H9 (cell line): Measurements from ENCODE around the gene TIMM10. TPM values are rescaled to one million over a fixed set of nuclear protein-coding genes. Genes with fewer than 3 reads are reported as not detected.
A peak's percentile ranks its signal among the peaks of the same experiment; 100 is the strongest.

Experiments
- DNase-seq: peaks from one replicate; pipeline ENCODE4 v3.0.0-alpha.2; 2017
- H2AFZ ChIP-seq: one replicate; pipeline ENCODE4 v1.6.1; 2013; ENCODE audit warnings: mild to moderate bottlenecking, low read length, control low read depth, moderate library complexity
- H2AK5ac ChIP-seq: 2 replicates; pipeline ENCODE4 v1.6.1; 2013; ENCODE audit warnings: low read length, control low read depth, mixed read lengths; ENCODE audit not compliant: insufficient read length
- H2BK120ac ChIP-seq: one replicate; pipeline ENCODE4 v1.6.1; 2013; ENCODE audit warnings: low read depth, mild to moderate bottlenecking, low read length, control low read depth, inconsistent platforms; ENCODE audit not compliant: poor library complexity, severe bottlenecking
- H2BK12ac ChIP-seq: 2 replicates; pipeline ENCODE4 v1.6.1; 2013; ENCODE audit warnings: low read length, control low read depth, mixed read lengths, low read depth; ENCODE audit not compliant: insufficient read length
- H2BK15ac ChIP-seq: 2 replicates; pipeline ENCODE4 v1.6.1; 2013; ENCODE audit warnings: low read depth, low read length, control low read depth
- H2BK20ac ChIP-seq: one replicate; pipeline ENCODE4 v1.6.1; 2013; ENCODE audit warnings: low read depth, mild to moderate bottlenecking, low read length, control low read depth, inconsistent platforms; ENCODE audit not compliant: poor library complexity, severe bottlenecking
- H2BK5ac ChIP-seq: 2 replicates; pipeline ENCODE4 v1.6.1; 2013; ENCODE audit warnings: low read length, control low read depth, mixed read lengths; ENCODE audit not compliant: insufficient read length
- H3K14ac ChIP-seq: 2 replicates; pipeline ENCODE4 v1.6.1; 2013; ENCODE audit warnings: low read length, control low read depth; ENCODE audit not compliant: insufficient read depth
- H3K18ac ChIP-seq: 2 replicates; pipeline ENCODE4 v1.6.1; 2013; ENCODE audit warnings: low read depth, mild to moderate bottlenecking, mixed read lengths, low read length, control low read depth; ENCODE audit not compliant: insufficient read length
- H3K23ac ChIP-seq: 2 replicates; pipeline ENCODE4 v1.6.1; 2013; ENCODE audit warnings: low read length, control low read depth, mixed read lengths, low read depth; ENCODE audit not compliant: insufficient read length
- H3K23me2 ChIP-seq: 2 replicates; pipeline ENCODE4 v1.6.1; 2013; ENCODE audit warnings: low read depth, mild to moderate bottlenecking, mixed read lengths, low read length, control low read depth; ENCODE audit not compliant: insufficient read length, poor library complexity, severe bottlenecking
- H3K27ac ChIP-seq: 2 replicates; pipeline ENCODE4 v1.5.1; 2013; ENCODE audit warnings: low read length, control low read depth, mixed read lengths, low read depth; ENCODE audit not compliant: insufficient read length
- H3K27me3 ChIP-seq: 2 replicates; pipeline ENCODE4 v1.6.1; 2013; ENCODE audit warnings: low read length, control low read depth, inconsistent platforms; ENCODE audit not compliant: insufficient read depth
- H3K4ac ChIP-seq: 2 replicates; pipeline ENCODE4 v1.6.1; 2013; ENCODE audit warnings: low read depth, mild to moderate bottlenecking, control low read depth, inconsistent platforms, low read length, moderate library complexity
- H3K4me1 ChIP-seq: 2 replicates; pipeline ENCODE4 v1.6.1; 2013; ENCODE audit warnings: low read length, control low read depth, inconsistent platforms; ENCODE audit not compliant: insufficient read depth
- H3K4me2 ChIP-seq: 2 replicates; pipeline ENCODE4 v1.6.1; 2013; ENCODE audit warnings: low read length, control low read depth, mixed read lengths; ENCODE audit not compliant: insufficient read length, insufficient read depth
- H3K56ac ChIP-seq: 2 replicates; pipeline ENCODE4 v1.6.1; 2013; ENCODE audit warnings: low read depth, mild to moderate bottlenecking, mixed read lengths, low read length, control low read depth; ENCODE audit not compliant: insufficient read length
- H3K79me1 ChIP-seq: 2 replicates; pipeline ENCODE4 v1.6.1; 2013; ENCODE audit warnings: low read depth, mild to moderate bottlenecking, moderate library complexity, low read length, control low read depth, inconsistent platforms; ENCODE audit not compliant: insufficient read depth, poor library complexity, severe bottlenecking
- H3K79me2 ChIP-seq: 2 replicates; pipeline ENCODE4 v1.6.1; 2013; ENCODE audit warnings: low read length, control low read depth, inconsistent platforms; ENCODE audit not compliant: insufficient read depth
- H3K9ac ChIP-seq: 2 replicates; pipeline ENCODE4 v1.6.1; 2013; ENCODE audit warnings: low read length, control low read depth, mixed read lengths; ENCODE audit not compliant: insufficient read length; ENCODE audit errors: extremely low read depth
- H3K9me3 ChIP-seq: one replicate; pipeline ENCODE4 v1.6.1; 2013; ENCODE audit warnings: low read depth, low read length, inconsistent platforms; ENCODE audit not compliant: control insufficient read depth
- H3T11ph ChIP-seq: one replicate; pipeline ENCODE4 v1.6.1; 2013; ENCODE audit warnings: mild to moderate bottlenecking, low read length, control low read depth, inconsistent platforms
- H4K20me1 ChIP-seq: one replicate; pipeline ENCODE4 v1.6.1; 2013; ENCODE audit not compliant: control insufficient read depth, insufficient read length, insufficient read depth
- H4K5ac ChIP-seq: 2 replicates; pipeline ENCODE4 v1.6.1; 2013; ENCODE audit warnings: low read depth, mild to moderate bottlenecking, mixed read lengths, low read length, control low read depth; ENCODE audit not compliant: insufficient read length
- H4K8ac ChIP-seq: replicated peaks from 2 replicates; pipeline ENCODE4 v1.6.1; 2013; ENCODE audit warnings: low read length, control low read depth, mixed read lengths, low read depth; ENCODE audit not compliant: insufficient read length
- H4K91ac ChIP-seq: 2 replicates; pipeline ENCODE4 v1.6.1; 2013; ENCODE audit warnings: low read depth, mild to moderate bottlenecking, moderate library complexity, mixed read lengths, low read length, control low read depth; ENCODE audit not compliant: insufficient read length
- H3K27ac Mint-ChIP-seq, 3 experiments: 2 replicates in 2 of 3; 3 replicates in 1 of 3; pipeline ENCODE4 v1.8.0; 2020 to 2021; ENCODE audit warnings: mixed read lengths in 3 of 3, mild to moderate bottlenecking in 1 of 3, moderate library complexity in 1 of 3
- H3K27me3 Mint-ChIP-seq: 2 replicates; pipeline ENCODE4 v1.8.0; 2021; ENCODE audit warnings: low read depth, mild to moderate bottlenecking, moderate library complexity, mixed read lengths
- H3K36me3 Mint-ChIP-seq, 3 experiments: 2 replicates in 2 of 3; 3 replicates in 1 of 3; pipeline ENCODE4 v1.8.0; 2020 to 2021; ENCODE audit warnings: low read depth in 3 of 3, mixed read lengths in 3 of 3; ENCODE audit not compliant: insufficient read depth in 1 of 3
- H3K4me1 Mint-ChIP-seq, 2 experiments: 2 replicates each; pipeline ENCODE4 v1.8.0; 2020; ENCODE audit warnings: mixed read lengths in 2 of 2
- H3K4me3 Mint-ChIP-seq, 2 experiments: 2 replicates in 1 of 2; 3 replicates in 1 of 2; pipeline ENCODE4 v1.8.0; 2020 to 2021; ENCODE audit warnings: mild to moderate bottlenecking in 2 of 2, mixed read lengths in 2 of 2, moderate library complexity in 1 of 2
- H3K9me3 Mint-ChIP-seq, 2 experiments: 2 replicates in 1 of 2; 3 replicates in 1 of 2; pipeline ENCODE4 v1.8.0; 2020; ENCODE audit warnings: mild to moderate bottlenecking in 2 of 2, mixed read lengths in 2 of 2, moderate library complexity in 1 of 2
- CTCF ChIP-seq: fragments of 200-600 bp; sonication (generic); conservative IDR thresholded peaks from 3 replicates; pipeline ENCODE4 v1.8.0; 2021; ENCODE audit warnings: antibody characterized with exemption, mild to moderate bottlenecking
- WGBS: extraction: QIAGEN DNeasy Blood & Tissue Kit; methylation state at CpG from one replicate; pipeline ENCODE4 v1.1.7; 2013; ENCODE audit warnings: missing lambda C conversion rate, low lambda C conversion rate, mixed read lengths; ENCODE audit not compliant: insufficient read length; ENCODE audit errors: extremely low coverage; 5-methylcytosine and 5-hydroxymethylcytosine counted together
- total RNA-seq: library from RNA; stranded (reverse); gene quantifications from 2 replicates; pipeline ENCODE4 v1.2.1, GENCODE V29; 2021

Gene TIMM10
- total RNA-seq, 1 experiment from 2014 or later = 130 TPM

DNA sequence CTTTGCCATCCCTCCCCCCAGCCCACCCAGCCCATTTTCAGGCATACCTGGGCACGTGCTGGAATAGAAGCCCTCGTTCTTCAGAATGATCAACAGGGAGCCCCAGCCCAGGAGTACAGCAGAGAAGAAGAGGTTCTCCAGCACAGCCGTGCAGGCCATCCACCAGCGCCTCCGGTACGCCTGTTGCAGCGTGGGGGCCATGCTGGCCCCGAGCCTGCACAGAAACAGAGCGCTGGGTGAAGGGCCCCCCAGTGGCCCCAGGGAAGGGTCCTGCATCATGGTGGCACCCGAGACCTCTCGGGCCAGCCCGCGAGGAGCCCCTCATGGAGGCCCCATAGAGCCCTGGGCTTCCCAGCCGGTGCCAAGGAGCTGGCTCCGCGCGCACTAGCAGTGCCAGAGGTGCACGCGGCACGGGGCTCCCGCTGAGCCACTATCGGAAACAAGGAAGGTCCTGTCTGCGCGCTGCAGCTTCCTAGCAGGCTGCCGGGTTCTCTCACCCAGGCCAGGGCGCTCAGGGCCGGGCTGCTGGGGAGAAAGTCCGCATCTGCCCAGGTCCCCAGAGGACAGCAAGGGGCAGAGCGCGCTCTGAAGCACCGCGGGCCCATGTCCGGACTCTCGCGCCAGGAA lies 16.5 kb downstream of the TIMM10 start:
- H3K27me3 ChIP-seq = no peaks in the 10 kb centered on the region
- no peaks in the 10 kb centered on the region for H3K79me1 ChIP-seq
- no peak overlapping the region for H3K18ac ChIP-seq
- H3K23me2 ChIP-seq = peaks cover 16% of the 10 kb centered on the region
- Mint-ChIP-seq H3K27ac (no peak overlapping the region; a peak in 1 of 7 replicates), H3K4me3 (peak overlapping the region; percentile 90 to 98), H3K36me3 (peaks cover 0 to 4% (median 0%) of the 10 kb centered on the region in 3 experiments; a peak in 4 of 7 replicates), H3K27me3 (peaks cover 51% of the 10 kb centered on the region), H3K4me1 (peaks cover 10 to 13% of the 10 kb centered on the region in 2 experiments; a peak in 2 of 4 replicates), H3K9me3 (0 out of 5 replicates have a peak, but pooled peaks cover 0 to 3% of the 10 kb centered on the region in 2 experiments)
- DNase-seq = peak; percentile 57
- no peak overlapping the region for H3K56ac ChIP-seq
- H4K5ac ChIP-seq = no peak overlapping the region
- H3K23ac ChIP-seq = no peak overlapping the region
- no peak overlapping the region for H2AK5ac ChIP-seq
- H3K9ac ChIP-seq = peak overlapping the region; percentile 1
- no peaks in the 10 kb centered on the region for H4K20me1 ChIP-seq
- H4K91ac ChIP-seq = no peak overlapping the region
- no peak overlapping the region for H2BK15ac ChIP-seq
- no peaks in the 10 kb centered on the region for H3K9me3 ChIP-seq
- TF ChIP-seq CTCF = no peak
- no peak overlapping the region for H2BK12ac ChIP-seq
- H2BK120ac ChIP-seq = no peak overlapping the region
- H2BK5ac ChIP-seq = no peak overlapping the region
- H2AFZ ChIP-seq = no peak overlapping the region
- no peaks in the 10 kb centered on the region for H3K79me2 ChIP-seq
- H3K4me1 ChIP-seq = peaks cover 2% of the 10 kb centered on the region
- no peak overlapping the region for H3K14ac ChIP-seq
- H4K8ac ChIP-seq = no peak overlapping the region
- no peak overlapping the region for H3K27ac ChIP-seq
- peak overlapping the region; percentile 63 for H3K4me2 ChIP-seq
- no CpG with 5 or more reads among the region's 35 CpGs for WGBS
- no peak overlapping the region for H3K4ac ChIP-seq
- no peak overlapping the region for H2BK20ac ChIP-seq
- H3T11ph ChIP-seq = no peak overlapping the region
